SW480 (cell line): ENCODE measurements around the gene KRT72.

Experiments
- DNase-seq: peaks from one replicate; pipeline ENCODE4 v3.0.0-alpha.2; 2016; ENCODE audit warnings: low spot score

Gene KRT72

DNA sequence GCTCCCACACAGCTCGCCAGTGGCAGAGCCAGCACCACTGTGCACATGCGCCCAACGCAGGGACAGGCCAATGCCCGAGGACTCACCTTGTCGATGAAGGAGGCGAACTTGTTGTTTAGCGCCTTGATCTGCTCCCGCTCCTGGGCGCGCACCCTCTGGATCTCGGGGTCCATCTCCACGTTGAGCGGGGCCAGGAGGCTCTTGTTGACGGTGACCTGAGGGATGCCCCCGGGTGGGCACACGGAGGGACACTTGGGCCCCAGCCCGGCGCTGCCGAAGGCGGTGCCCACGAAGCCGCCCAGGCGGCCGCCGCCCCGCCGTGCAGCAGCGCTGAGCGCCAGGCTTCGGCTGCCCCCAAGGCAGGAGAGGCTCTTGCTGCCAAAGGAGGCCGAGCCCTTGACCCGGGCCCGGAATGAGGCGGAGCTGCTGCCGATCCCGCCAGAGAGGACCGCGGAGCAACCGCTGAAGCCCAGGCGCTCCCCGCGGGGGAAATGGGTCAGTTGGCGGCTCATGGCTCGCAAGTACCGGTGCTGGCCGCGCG is at the start of gene KRT72:
Gene KRT72 (minus strand): TSS at position 523 of the 541 bp plus-strand sequence. CDS start 11 bp downstream, at position 512.
- no peak for DNase-seq

DNA sequence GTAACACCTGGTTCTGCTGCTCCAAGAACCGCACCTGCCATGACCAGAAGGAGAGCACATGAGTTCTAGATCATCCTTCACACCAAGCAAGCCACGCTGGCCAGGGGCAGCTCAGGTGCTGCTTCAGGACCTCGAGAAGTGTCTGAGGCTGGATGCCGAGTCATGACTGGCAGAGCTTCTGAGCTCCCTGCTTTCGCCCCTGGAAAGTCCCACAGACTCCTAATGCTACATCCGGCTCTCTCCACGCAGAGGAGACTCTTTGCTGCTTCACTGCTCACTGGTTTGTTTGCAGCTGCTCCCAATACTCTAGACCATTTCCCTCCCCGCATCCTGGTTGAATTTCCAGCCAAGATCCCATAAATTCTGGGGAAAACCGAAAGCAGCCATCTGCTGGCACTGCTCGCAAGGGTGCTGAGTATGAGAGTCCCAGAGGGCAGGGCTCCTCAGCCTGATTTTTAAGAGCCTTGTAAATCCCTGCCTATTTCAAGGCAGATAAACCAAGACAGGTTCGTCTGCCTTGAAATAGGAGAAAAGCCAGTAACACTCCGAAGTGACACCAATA is 49.3 kb upstream of the KRT72 start:
- DNase-seq: no peak

DNA sequence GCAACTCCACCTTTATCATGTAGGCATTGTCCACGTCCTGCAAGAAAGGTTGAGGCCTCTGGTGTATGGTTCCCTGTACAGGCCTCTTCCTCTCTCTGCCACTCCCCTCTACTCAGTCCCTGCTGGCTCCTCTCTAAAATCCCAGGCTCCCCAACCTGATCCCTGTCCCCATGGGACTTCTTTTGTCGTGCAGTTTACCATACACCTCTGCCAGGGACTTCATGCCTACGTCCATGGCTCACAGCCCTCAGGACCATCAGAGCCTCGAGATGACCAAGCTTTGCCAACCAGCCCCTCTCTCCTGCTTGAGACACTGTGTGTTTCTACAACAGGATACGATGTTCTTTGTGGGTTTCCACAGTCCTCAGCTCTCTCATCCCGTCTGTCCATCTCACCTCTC is 47.8 kb upstream of the KRT72 start:
- no peak for DNase-seq

DNA sequence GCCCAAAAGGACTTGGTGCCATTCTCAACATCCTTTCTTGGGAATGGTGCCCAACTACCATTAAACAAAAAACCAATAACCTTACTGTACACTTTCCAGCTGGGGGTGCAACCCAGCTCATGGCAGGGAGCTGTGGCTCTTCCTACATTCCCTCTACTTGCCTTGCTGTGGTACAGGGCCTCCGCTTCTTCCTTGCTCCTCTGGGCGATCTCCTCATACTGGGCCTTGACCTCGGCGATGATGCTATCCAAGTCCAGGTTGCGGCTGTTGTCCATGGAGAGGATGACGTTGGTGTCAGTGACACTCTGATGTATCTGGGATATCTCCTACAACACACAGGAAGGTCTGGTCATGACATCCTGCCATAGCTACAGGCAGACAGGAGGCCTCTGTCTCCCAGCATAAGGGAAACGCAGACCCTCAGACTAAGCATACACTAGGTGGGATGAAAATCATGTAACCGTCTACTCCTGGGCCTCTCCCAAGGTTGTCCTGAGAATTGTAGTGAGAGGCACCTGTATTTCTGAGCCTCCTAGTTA is 46.8 kb upstream of the KRT72 start:
- DNase-seq: no peak

DNA sequence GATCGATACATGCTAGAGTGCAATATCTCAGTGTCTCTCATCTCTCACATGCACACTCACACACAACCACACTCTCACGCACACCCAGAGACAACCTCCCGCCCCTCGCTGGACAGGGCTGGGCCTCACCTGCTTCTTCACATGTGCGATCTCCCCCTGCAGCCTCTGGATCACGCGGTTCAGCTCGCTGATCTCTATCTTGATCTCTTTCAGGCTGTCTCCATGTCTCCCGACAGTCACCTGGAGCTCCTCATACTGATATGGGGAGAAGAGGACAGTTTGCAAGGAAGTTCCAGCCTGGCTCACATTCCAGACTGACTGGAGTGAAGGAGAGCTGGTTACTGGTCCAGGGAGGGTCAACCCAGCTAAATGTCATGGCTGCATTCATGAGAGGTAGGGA is 46.3 kb upstream of the KRT72 start:
- no peak for DNase-seq

DNA sequence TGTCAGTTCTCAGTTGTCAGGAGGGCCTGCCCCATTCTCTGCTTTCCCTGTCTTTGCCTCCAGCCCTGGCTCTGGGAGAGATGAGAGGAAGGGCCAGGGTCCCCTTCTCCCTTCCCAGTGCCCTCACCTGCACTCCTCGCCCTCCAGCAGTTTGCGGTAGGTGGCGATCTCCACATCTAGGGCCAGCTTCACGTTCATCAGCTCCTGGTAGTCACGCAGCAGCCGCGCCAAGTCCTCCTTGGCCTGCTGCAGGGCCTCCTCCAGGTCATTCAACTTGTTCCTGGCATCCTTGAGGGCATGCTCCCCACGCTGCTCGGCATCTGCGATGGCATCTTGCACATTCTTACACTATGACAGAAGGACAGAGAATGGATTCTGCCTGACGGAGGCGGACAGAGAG is 45.4 kb upstream of the KRT72 start:
- DNase-seq: no peak

DNA sequence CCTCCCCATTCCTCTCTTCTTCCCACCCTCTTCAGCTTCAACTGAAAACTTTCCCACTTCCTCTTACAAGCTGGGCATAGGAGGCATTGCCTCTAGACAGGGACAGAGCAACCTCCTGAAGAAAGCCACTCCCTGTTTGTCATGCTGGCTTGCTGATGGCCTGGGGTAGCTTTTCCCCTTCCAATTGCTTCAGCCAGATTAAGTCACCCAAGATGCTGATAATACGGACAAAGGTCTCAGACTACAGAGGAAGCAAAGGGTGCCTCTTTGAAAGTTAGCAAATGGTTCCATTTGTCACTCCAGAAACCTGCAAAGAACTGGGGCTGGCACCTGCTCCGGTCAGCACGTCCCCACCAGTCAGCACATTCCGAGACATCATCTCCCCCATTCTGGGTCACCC is 44.7 kb upstream of the KRT72 start:
- DNase-seq: no peak

DNA sequence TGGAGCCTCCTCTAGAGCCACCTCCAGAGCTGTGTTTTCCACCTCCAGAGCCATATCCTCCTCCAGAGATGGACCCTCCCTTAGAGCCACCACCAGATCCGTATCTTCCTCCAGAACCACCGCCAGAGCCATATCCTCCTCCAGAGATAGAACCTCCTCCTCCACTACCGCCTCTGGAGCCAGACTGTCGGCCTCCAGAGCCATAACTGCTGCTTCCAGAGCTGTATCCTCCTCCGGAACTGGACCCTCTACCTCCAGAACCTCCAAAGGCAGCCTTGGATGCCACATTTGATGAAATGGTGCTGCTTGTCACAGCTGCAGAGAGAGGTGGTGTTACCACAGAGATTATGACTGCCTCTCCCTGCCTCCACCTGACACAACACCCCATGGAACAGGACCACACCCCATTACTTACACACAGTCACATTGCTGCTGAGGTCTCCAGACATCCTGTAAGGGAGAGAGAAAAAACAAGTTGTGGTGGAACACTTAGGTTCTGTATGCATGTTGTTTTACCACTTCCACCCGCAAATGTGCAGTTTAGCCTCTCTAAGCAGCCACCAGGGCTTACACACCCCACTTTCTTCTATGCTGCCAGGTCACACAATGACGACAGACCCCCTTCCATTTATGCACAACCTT is 44.0 kb upstream of the KRT72 start:
- DNase-seq: no peak

DNA sequence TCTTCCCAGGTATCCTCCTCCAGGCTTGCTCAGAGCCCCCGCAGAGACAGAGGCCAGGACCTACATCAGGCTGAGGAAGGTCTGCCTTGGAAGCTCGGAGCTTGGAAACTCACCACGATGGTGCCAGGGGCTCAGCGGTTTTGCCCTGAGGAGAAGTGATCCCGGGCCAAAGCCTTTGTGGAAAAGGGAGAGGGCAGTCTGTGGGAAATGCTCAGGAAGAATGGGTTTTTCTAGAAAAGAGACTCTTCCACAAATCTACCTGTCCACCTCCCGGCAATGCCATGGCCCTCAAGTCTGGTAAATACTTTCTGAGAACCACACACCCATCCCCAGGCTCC is 42.8 kb upstream of the KRT72 start:
- DNase-seq: no peak

DNA sequence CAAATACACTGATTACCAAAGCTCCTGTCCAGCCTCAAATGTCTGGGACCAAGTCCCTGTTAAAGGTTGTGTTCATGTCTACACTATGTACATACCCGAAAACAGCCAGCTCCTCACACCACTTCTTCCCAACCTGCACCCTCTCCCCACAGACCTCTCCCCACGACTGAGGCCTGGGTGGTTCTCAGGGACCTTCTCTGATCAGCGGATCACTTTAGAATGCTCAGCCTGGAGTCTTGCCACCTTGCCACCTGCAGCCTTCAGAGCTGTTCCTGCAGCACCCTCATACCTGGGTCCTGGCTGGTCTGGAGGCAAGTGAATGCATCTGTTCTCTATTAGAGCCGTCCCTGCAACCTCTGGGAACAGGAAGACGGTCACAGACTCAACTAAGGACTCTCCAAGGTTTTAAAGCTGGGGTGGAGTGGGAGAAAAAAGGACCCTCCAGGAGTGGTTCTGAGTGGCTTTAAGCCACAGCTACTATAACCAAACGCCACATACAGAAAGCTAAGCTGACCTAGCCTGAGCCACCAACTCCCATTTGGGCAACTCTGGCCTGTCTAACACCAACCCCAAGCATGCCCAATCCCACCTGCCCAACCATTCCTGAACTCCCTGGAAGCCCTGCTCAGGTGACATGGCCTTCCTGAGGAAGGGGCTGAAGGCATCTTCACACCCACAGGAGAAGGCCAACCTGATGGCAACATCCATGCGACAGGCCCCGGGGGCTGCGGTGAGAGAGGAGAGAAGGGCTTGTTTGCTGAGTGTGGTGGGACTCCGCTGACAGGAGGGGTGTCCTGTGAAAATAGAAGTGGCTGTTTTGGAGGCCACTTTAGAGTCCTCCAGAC is 42.2 kb upstream of the KRT72 start:
- DNase-seq: no peak

DNA sequence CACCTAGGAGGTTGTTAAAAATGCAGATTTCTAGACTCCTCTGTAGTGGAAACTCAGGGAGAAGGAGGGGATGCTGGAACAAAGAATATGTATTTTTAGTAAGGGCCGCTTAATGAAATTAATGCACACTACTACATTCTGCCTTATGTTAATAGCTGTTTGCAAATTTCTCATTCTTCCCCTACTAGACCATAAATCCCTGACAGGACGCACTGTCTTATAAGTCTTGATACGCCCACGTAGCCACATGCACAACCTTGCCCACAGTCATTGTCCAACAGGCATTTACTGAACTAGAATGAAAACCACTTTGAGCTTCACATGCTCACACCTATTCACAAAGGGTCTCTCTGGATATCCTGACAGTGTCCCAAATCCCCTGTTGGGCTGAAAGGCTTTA is 40.2 kb upstream of the KRT72 start:
- no peak for DNase-seq

DNA sequence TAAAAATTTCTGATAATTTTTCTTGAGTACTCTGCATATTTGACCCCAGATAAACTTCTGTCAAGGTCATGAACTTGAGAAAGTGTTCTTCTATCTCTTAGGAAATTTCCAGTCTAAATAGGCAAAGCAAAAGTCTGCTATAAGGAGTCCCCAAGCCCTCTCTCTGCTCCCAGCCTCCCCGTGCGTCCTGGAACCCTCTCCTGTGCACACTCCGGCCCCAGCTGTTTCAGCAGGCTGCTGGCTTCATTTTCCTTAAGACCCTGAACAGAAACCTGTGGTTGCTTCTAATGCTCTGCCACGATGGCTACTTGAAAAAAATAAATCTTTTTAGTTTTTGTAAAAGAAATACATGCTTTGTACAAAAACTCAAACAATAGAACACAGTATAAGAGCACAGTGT is 36.0 kb upstream of the KRT72 start:
- DNase-seq: no peak

DNA sequence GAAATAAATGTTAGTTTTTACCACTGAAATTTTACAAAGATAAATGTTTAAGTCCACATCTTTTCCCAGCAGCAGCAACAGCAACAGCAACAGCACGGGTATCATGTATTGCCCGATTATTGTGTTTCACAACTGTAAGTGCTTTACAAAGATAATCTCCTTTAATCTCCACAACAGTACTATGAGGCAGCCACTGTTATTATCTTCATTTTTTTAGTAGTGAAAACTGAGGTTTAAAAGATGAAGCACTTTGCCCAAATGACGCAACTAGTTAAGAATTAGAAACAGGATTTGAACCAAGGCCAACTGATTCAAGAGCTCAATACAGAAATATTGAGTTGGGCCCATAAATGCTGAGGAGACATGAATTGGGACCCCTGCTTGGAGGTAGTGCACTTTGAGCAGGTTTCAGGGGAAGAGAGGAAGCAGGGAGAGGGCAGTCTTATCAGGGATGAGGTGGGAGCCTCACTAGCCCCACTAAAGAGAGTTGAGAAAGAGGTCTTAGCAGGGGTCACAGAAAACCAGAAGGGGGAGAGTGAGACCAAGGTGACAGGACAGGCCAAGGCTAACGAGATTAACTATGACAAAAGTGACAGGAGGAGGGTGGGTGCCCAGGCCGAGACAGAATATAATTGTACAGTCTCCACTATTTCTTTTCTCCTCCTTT is 35.5 kb upstream of the KRT72 start:
- no peak for DNase-seq

DNA sequence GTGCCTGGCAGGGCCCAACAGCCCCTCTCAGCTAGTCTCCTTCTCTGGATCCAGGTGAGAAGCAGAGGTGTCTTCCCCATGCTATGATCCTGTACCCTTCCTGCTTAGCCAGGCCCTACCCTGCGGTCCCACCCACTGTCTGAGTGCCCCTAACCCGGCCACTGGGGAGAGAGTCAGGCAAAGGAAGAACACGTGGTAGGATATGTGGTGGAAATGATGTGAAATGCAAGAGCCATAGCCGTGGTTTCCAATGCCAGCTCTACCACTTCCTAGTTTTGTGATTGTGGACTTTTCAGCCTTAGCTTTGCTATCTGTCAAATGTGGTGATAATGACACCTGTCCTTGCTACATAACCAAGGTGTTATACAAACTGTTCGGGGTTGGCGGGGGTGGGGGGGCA is 34.9 kb upstream of the KRT72 start:
- DNase-seq: no peak

DNA sequence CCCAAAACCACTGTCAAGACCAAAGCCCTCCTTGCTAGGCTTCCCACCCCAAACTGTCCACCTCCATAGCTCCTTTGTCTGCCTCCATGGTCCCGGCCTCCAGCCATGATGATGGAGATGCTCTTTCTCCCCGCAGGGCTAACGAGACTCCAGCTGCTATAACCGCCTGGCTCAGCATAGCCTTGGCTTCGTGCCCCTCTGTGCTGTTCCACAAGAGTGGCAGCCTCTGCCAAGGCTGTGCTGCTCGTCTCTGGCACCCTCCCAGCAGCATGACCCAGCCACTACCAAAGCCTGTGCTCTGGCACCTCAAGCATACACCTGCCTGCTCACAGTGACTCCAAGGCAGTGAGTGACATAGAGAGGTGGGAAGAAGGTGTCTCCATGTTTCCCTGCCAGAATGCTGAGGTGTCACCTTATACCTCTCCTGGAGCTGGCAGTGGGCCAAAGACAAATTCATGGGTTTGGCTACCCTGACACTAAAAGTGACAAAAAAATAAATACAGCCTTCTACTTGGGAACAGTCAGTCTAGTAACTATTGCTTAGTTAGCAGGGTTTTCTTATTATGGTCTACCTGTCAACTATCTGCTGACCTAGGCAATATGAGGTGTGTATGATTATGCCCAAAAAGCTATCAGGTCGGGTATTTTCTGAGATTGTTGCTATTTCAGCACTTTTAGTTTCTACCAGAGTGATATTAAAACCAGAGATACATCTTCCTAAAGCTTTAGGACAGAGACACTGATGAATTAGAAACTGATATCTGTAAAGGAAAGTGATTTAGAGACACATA is 33.2 kb upstream of the KRT72 start:
- no peak for DNase-seq

DNA sequence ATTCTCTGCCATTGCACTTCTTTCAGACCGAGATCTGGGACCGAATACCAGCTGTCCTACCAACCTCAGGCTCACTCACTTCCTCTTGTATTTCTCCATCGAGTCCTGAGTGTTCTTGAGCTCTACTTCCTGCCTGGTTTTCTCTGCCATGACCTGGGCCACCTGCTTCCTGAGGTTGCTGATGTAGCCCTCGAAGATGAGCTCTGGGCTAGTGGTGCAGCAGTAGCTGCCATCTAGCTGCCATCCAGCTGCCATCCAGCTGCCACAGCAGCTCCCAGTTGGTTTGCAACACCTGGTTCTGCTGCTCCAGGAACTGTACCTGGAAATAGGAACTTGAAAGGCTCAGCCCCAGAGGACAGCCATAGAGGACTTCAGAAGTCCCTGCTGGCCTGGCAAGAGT is 32.1 kb upstream of the KRT72 start:
- DNase-seq: no peak

DNA sequence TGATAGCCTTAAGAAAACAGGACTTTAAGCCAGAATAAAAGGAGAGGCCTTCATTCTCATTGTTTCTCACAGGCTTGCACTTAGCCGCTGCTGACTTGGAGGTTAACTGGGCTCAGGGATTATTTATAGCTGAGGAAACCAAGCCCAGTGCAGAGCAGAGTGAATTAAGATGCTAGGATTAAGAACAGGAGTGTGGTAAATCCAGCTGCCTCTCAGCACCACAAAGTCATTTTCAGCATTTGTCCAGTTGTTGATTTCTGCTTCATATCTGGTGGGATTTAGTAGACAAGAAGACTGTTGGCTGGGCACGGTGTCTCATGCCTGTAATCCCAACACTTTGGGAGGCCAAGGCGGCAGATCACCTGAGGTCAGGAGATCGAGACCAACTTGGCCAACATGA is 31.4 kb upstream of the KRT72 start:
- DNase-seq: no peak

DNA sequence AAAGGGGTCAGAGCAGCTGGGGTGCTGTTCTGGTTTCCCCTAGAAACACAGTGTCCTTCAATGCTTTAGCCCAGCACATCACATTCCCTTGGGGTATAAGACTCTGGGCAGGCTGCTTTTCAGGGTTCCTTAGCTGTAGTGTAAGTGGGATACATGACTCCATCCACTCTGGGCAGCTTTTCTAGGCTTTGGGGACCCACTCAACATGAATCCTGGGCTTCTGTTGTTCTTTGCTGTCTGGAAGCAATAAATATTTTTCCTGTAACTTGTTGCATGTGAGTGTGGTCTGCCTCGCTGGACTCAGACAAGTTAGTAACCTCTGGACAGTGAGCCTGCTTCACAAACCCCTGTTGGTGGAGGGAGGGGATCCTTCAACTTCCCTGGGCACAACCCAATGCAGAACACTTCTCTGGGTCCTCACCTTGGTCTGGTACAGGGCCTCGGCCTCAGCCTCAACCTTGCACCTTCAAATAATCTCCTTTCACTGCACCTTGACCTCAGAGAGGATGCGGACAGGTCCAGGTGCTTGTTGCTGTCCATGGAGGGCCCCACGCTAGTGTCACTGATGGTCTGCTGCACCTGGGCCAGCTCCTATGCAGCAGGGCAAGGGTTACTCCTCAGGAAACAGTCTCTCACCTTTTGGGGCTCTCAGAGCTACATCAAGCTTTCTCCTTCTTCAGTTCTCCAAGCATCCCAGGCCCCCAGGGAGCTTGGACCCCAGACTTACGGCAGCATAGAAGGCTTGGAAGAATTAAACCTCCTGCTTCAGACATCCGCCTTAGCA is 30.6 kb upstream of the KRT72 start:
- DNase-seq: no peak

DNA sequence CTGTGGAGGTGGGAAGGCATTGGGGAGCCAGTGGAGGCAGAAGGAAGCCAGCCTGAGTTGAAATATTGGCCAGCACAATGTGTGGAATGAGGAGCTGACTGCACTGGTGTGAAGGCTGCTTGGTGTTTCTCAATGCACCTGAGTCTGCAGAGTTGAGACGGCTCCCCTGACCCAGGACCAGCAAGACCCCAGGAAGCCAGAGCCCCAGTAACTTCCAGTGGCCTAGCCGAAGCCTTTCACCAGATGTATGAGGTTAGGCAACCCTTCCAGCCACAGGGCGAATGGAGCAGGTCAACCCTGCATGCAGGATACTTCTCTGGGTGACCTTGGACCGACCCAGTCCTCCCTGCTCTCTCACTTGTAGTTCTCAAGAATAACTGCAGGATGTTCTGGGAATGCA is 30.0 kb upstream of the KRT72 start:
- DNase-seq: no peak

DNA sequence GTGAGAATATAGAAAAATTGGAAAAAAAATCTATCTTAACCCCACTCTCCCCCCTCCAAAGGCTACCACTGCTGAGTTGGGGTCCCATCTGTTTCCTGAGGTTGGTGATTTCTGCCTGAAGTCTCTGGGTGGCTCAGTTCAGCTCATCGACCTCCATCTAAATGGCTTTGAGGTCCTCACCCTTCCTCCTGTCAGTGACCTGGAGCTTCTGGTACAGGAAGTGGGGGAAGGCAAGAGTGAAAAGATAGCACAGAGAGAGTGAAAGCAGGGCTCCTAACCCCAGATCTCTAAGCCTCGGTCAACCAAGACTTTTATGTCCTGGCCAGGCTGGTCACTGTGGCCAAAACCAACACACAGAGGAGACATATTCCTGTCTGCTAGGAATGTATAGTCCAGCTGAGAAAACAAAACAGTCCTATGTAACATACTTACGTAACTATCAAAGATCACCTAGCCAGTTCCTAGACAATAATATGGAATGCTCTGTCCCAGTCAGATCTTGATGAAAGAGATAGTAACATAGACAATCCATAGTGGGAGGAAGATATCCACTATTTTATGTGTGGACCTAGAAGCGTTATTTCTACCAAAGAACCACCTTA is 29.4 kb upstream of the KRT72 start:
- no peak for DNase-seq
